Measurements from ENCODE around the gene POU6F2.
"Not testable (repeated sequence)": the region's sequence is repeated elsewhere in the genome, so short reads cannot be mapped to it uniquely, and the experiment has no call there.

POU6F2 gene

GRCh38 chr7:39002755-39003154 is 25.0 kb downstream of the POU6F2 start:
- no peak for DNase-seq

- DNase-seq = no peak
Measured at GRCh38 chr7:39005036-39005435, 27.3 kb downstream of the POU6F2 start.

GRCh38 chr7:39005461-39005860 is 27.8 kb downstream of the POU6F2 start:
- DNase-seq = no peak

- not testable (repeated sequence) for DNase-seq
Measured at GRCh38 chr7:39013049-39013939, 35.6 kb downstream of the POU6F2 start.

- DNase-seq = no peak
Measured at GRCh38 chr7:39016609-39017008, 38.9 kb downstream of the POU6F2 start.

GRCh38 chr7:39017369-39017915 is 39.7 kb downstream of the POU6F2 start:
- no peak for DNase-seq

GRCh38 chr7:39022796-39023195 is 45.1 kb downstream of the POU6F2 start:
- no peak for DNase-seq

GRCh38 chr7:39027491-39027890 is 49.8 kb downstream of the POU6F2 start:
- no peak for DNase-seq

GRCh38 chr7:39033885-39034624 is 56.3 kb downstream of the POU6F2 start:
- no peak for DNase-seq

- no peak for DNase-seq
Measured at GRCh38 chr7:39035156-39035555, 57.4 kb downstream of the POU6F2 start.

GRCh38 chr7:39035903-39036302 is 58.2 kb downstream of the POU6F2 start:
- DNase-seq = no peak

- no peak for DNase-seq
Measured at GRCh38 chr7:39042670-39043069, 65.0 kb downstream of the POU6F2 start.

- no peak for DNase-seq
Measured at GRCh38 chr7:39043531-39043930, 65.8 kb downstream of the POU6F2 start.

GRCh38 chr7:39044489-39044888 is 66.8 kb downstream of the POU6F2 start:
- no peak for DNase-seq

- no peak for DNase-seq
Measured at GRCh38 chr7:39045231-39045630, 67.5 kb downstream of the POU6F2 start.

- DNase-seq = no peak
Measured at GRCh38 chr7:39051279-39051678, 73.6 kb downstream of the POU6F2 start.

GRCh38 chr7:39051707-39052106 is 74.0 kb downstream of the POU6F2 start:
- DNase-seq = no peak

- DNase-seq = no peak
Measured at GRCh38 chr7:39054731-39055130, 77.0 kb downstream of the POU6F2 start.

GRCh38 chr7:39056153-39056552 is 78.4 kb downstream of the POU6F2 start:
- no peak for DNase-seq

GRCh38 chr7:39062811-39063210 is 85.1 kb downstream of the POU6F2 start:
- DNase-seq = no peak

GRCh38 chr7:39069031-39069430 is 91.3 kb downstream of the POU6F2 start:
- no peak for DNase-seq

- no peak for DNase-seq
Measured at GRCh38 chr7:39069896-39070881, 92.5 kb downstream of the POU6F2 start.

GRCh38 chr7:39071116-39071515 is 93.4 kb downstream of the POU6F2 start:
- no peak for DNase-seq

Measured in SW 1271 (cell line).